ENCODE results near the gene MED12L.

GRCh38 chr3:151276038-151276686 is 190.7 kb downstream of the MED12L start:
- TF ChIP-seq CTCF (IDR thresholded peaks at IDR 0.05): no peak
- TF ChIP-seq POLR2A (IDR thresholded peaks at IDR 0.05; ENCODE audit: low read depth): no peak
- no peak for TF ChIP-seq POLR2AphosphoS5 (IDR thresholded peaks at IDR 0.05)
